HCT116 (cell line): ENCODE results near the gene ITPK1. TPM values are rescaled to one million over a fixed set of nuclear protein-coding genes. Genes with fewer than 3 reads are reported as not detected.

Experiments
- ATAC-seq: fragments of 200-7000 bp; cut with Tn5 transposase; 2 replicates; pipeline ENCODE4 v1.9.1; 2020; ENCODE audit warnings: mild to moderate bottlenecking, moderate library complexity
- BruUV-seq: library from RNA; stranded (reverse); fragments of 400-500 nt; replicated peaks from 2 replicates; lab custom pipeline; 2021; lab: Mats Ljungman, UMichigan
- CTCF ChIA-PET: fragments of 300-600 bp; sonication (Branson Sonifier 250); formaldehyde crosslinking; loops from one replicate; lab custom pipeline; 2021; ENCODE audit warnings: antibody characterized with exemption; lab: Charles Lee
- POLR2A ChIA-PET: fragments of 300-600, 350-600 bp; sonication (Branson Sonifier 250); formaldehyde crosslinking; loops from one replicate; lab custom pipeline; 2021; ENCODE audit warnings: antibody characterized with exemption; lab: Charles Lee
- RAD21 ChIA-PET, 2 experiments: fragments of 300-600 bp; sonication (Branson Sonifier 250); formaldehyde crosslinking; loops; one replicate each; lab custom pipeline; 2023; ENCODE audit warnings: low total read pairs in 2 of 2; ENCODE audit not compliant: uncharacterized antibody in 2 of 2, unreplicated experiment in 2 of 2, low non-redundant PET in 1 of 2; lab: Charles Lee
- DNase-seq: peaks from one replicate; pipeline ENCODE4 v3.0.0-alpha.2; 2010; ENCODE audit warnings: low read depth, low spot score
- H2AFZ ChIP-seq: fragments of 200-600 bp; shearing (Covaris generic), sonication (generic); 2 replicates; pipeline ENCODE4 v1.6.1; 2017; ENCODE audit warnings: low read depth, mixed run types, mixed read lengths, antibody characterized with exemption, low read length; ENCODE audit not compliant: poor library complexity, severe bottlenecking
- H3K27ac ChIP-seq: 2 replicates; pipeline ENCODE4 v1.5.1; 2012; ENCODE audit warnings: low read depth, low read length
- H3K27me3 ChIP-seq: fragments of 200-600 bp; sonication (generic); 2 replicates; pipeline ENCODE4 v1.6.1; 2016; ENCODE audit warnings: mixed run types, low read length, mixed read lengths; ENCODE audit not compliant: insufficient read depth
- H3K36me3 ChIP-seq, 2 experiments: fragments of 200-500 bp in 1 of 2; fragments of 200-600 bp in 1 of 2; sonication (Bioruptor generic) in 1 of 2; sonication (generic) in 1 of 2; 2 replicates each; pipeline versions ENCODE4 v1.5.1 to v1.6.1; 2014 to 2016; ENCODE audit warnings: low read length in 2 of 2, inconsistent platforms in 1 of 2, mixed read lengths in 1 of 2, mixed run types in 1 of 2; ENCODE audit not compliant: insufficient read depth in 2 of 2, control insufficient read depth in 1 of 2
- H3K4me1 ChIP-seq, 2 experiments: fragments of 200-600 bp in 1 of 2; sonication (generic) in 1 of 2; 2 replicates each; pipeline versions ENCODE4 v1.5.1 to v1.6.1; 2012 to 2017; ENCODE audit warnings: low read length in 2 of 2, inconsistent platforms in 1 of 2, mild to moderate bottlenecking in 1 of 2, mixed read lengths in 1 of 2, mixed run types in 1 of 2, moderate library complexity in 1 of 2; ENCODE audit not compliant: insufficient read depth in 2 of 2, control insufficient read depth in 1 of 2
- H3K4me2 ChIP-seq: fragments of 200-600 bp; sonication (generic); 2 replicates; pipeline ENCODE4 v1.6.1; 2017; ENCODE audit warnings: mixed run types, low read length, mixed read lengths
- H3K4me3 ChIP-seq, 2 experiments: fragments of 200-600 bp in 1 of 2; sonication (generic) in 1 of 2; replicated peaks in 1 of 2; 2 replicates each; pipeline ENCODE4 v1.5.1; 2011 to 2016; ENCODE audit warnings: low read length in 2 of 2, control low read depth in 1 of 2, low read depth in 1 of 2, mild to moderate bottlenecking in 1 of 2, mixed read lengths in 1 of 2, mixed run types in 1 of 2
- H3K79me2 ChIP-seq: fragments of 200-600 bp; sonication (generic); 2 replicates; pipeline ENCODE4 v1.6.1; 2017; ENCODE audit warnings: mild to moderate bottlenecking, mixed run types, low read length, moderate library complexity, mixed read lengths; ENCODE audit not compliant: insufficient read depth
- H3K9ac ChIP-seq: fragments of 200-600 bp; sonication (generic); 2 replicates; pipeline ENCODE4 v1.6.1; 2016; ENCODE audit warnings: low read length, mixed read lengths
- H3K9me2 ChIP-seq: fragments of 200-600 bp; sonication (generic), shearing (Covaris generic); 2 replicates; pipeline ENCODE4 v1.6.1; 2017; ENCODE audit warnings: mixed run types, mild to moderate bottlenecking, moderate library complexity; ENCODE audit not compliant: insufficient read depth
- H3K9me3 ChIP-seq, 2 experiments: fragments of 200-500 bp in 1 of 2; fragments of 200-600 bp in 1 of 2; sonication (Bioruptor generic) in 1 of 2; sonication (generic) in 1 of 2; 2 replicates each; pipeline ENCODE4 v1.6.1; 2014 to 2017; ENCODE audit warnings: low read length in 2 of 2, mixed read lengths in 2 of 2, inconsistent platforms in 1 of 2, low read depth in 1 of 2, mild to moderate bottlenecking in 1 of 2, mixed run types in 1 of 2, moderate library complexity in 1 of 2; ENCODE audit not compliant: control insufficient read depth in 1 of 2, insufficient read depth in 1 of 2
- H4K20me1 ChIP-seq: fragments of 200-600 bp; sonication (generic), shearing (Covaris generic); 2 replicates; pipeline ENCODE4 v1.6.1; 2017; ENCODE audit warnings: mixed run types, mild to moderate bottlenecking, moderate library complexity; ENCODE audit not compliant: insufficient read depth
- CBX3 ChIP-seq: IDR thresholded peaks from 2 replicates; pipeline ENCODE4 v1.6.1; 2012; ENCODE audit warnings: low read depth
- CEBPB ChIP-seq: IDR thresholded peaks from 2 replicates; pipeline ENCODE4 v1.6.1; 2012; ENCODE audit warnings: low read depth
- CTCF ChIP-seq, 3 experiments: fragments of 200-600 bp in 1 of 3; sonication (generic) in 1 of 3; IDR thresholded peaks in 2 of 3; conservative IDR thresholded peaks in 1 of 3; 2 replicates each; pipeline ENCODE4 v1.5.1; 2012 to 2017; ENCODE audit warnings: low read depth in 2 of 3, low read length in 2 of 3, antibody characterized with exemption in 1 of 3, borderline replicate concordance in 1 of 3, control low read depth in 1 of 3, mild to moderate bottlenecking in 1 of 3, mixed read lengths in 1 of 3, mixed run types in 1 of 3, moderate library complexity in 1 of 3; ENCODE audit not compliant: insufficient read depth in 1 of 3
- EGR1 ChIP-seq: IDR thresholded peaks from 2 replicates; pipeline ENCODE4 v1.6.1; 2012; ENCODE audit warnings: low read depth
- ELF1 ChIP-seq: IDR thresholded peaks from 2 replicates; pipeline ENCODE4 v1.6.1; 2012; ENCODE audit warnings: low read depth, borderline replicate concordance
- EZH2 ChIP-seq: fragments of 200-600 bp; sonication (generic); IDR thresholded peaks from 2 replicates; pipeline ENCODE4 v1.6.1; 2017; ENCODE audit warnings: antibody characterized with exemption, mixed run types
- EZH2phosphoT487 ChIP-seq: fragments of 200-600 bp; IDR thresholded peaks from 2 replicates; pipeline ENCODE4 v1.6.1; 2018; ENCODE audit warnings: antibody characterized with exemption, borderline replicate concordance
- FOSL1 ChIP-seq: IDR thresholded peaks from 2 replicates; pipeline ENCODE4 v1.6.1; 2012; ENCODE audit warnings: low read depth
- JUND ChIP-seq: IDR thresholded peaks from 2 replicates; pipeline ENCODE4 v1.6.1; 2012
- MAX ChIP-seq: IDR thresholded peaks from 2 replicates; pipeline ENCODE4 v1.6.1; 2012
- POLR2A ChIP-seq: IDR thresholded peaks from 2 replicates; pipeline ENCODE4 v1.7.0; 2011; ENCODE audit warnings: borderline replicate concordance; ENCODE audit not compliant: insufficient read depth, insufficient read length; ENCODE audit errors: extremely low read depth
- POLR2AphosphoS5 ChIP-seq: IDR thresholded peaks from 2 replicates; pipeline ENCODE4 v1.6.1; 2011; ENCODE audit warnings: mild to moderate bottlenecking, low read depth, low read length, moderate library complexity
- SIN3A ChIP-seq: IDR thresholded peaks from 2 replicates; pipeline ENCODE4 v1.6.1; 2012; ENCODE audit warnings: low read depth
- SRF ChIP-seq: IDR thresholded peaks from 2 replicates; pipeline ENCODE4 v1.6.1; 2012; ENCODE audit warnings: low read depth
- TCF7L2 ChIP-seq: IDR thresholded peaks from 2 replicates; pipeline ENCODE4 v1.7.0; 2011; ENCODE audit warnings: borderline replicate concordance, inconsistent platforms; ENCODE audit not compliant: insufficient read depth, insufficient read length; ENCODE audit errors: extremely low read depth
- YY1 ChIP-seq: IDR thresholded peaks from 2 replicates; pipeline ENCODE4 v1.6.1; 2011; ENCODE audit warnings: low read length, low read depth, moderate library complexity, mild to moderate bottlenecking; ENCODE audit not compliant: insufficient replicate concordance; ENCODE audit errors: extremely low read depth
- ZFX ChIP-seq: fragments of 450-650 bp; IDR thresholded peaks from 2 replicates; pipeline ENCODE4 v1.6.1; 2017
- ZNF274 ChIP-seq: fragments of 200-500 bp; sonication (Bioruptor generic); IDR thresholded peaks from 2 replicates; pipeline ENCODE4 v1.6.1; 2014; ENCODE audit warnings: mild to moderate bottlenecking, low read depth, low read length, inconsistent platforms
- intact Hi-C: fragments of 100-400 bp; cut with micrococcal nuclease; formaldehyde crosslinking; loops from 2 replicates; pipeline ENCODE4 v1.10.0; 2022
- total RNA-seq: library from RNA; stranded (reverse); gene quantifications from one replicate; pipeline ENCODE4 v1.2.1, GENCODE V29; 2021; ENCODE audit not compliant: unreplicated experiment
- TF ChIP-seq, protein P1 (sequence below): IDR thresholded peaks from 2 replicates; pipeline ENCODE4 v1.6.1; 2012; ENCODE audit warnings: low read depth

Gene ITPK1
- total RNA-seq, 1 experiment from 2014 or later = 70.2 TPM

GRCh38 chr14:92939699-92940098 is 176.0 kb downstream of the ITPK1 start:
- no peaks in the 10 kb centered on the region for H4K20me1 ChIP-seq
- peaks cover 7 to 17% of the 10 kb centered on the region in 2 experiments; a peak in 3 of 4 replicates for H3K4me1 ChIP-seq
- H2AFZ ChIP-seq = no peak overlapping the region
- ChIA-PET CTCF (no interaction called here), RAD21 (no interaction called here), POLR2A (no interaction called here)
- H3K4me3 ChIP-seq = no peak overlapping the region
- no peaks in the 10 kb centered on the region for H3K9me2 ChIP-seq
- no peaks in the 10 kb centered on the region; a peak in 1 of 4 replicates for H3K36me3 ChIP-seq
- no peak overlapping the region for H3K4me2 ChIP-seq
- ATAC-seq (no peak), DNase-seq (no peak)
- no peaks in the 10 kb centered on the region for H3K79me2 ChIP-seq
- H3K9ac ChIP-seq = no peak overlapping the region
- H3K9me3 ChIP-seq = no peaks in the 10 kb centered on the region
- BruUV-seq = no TSS peak
- TF ChIP-seq ELF1 (no peak), EZH2 (no peak), CTCF (IDR thresholded peaks at IDR 0.05 in 2 of 3, conservative IDR thresholded peaks at IDR 0.05 in 1 of 3; ENCODE audit: borderline replicate concordance in 1 of 3, insufficient read depth in 1 of 3, low read depth in 2 of 3, low read length in 2 of 3) (no peak), POLR2A (no peak), EZH2phosphoT487 (no peak), SIN3A (no peak), TCF7L2 (no peak), CBX3 (no peak), MAX (no peak), ZNF274 (no peak), YY1 (no peak), EGR1 (no peak), ZFX (no peak), SRF (no peak), FOSL1 (no peak), POLR2AphosphoS5 (no peak), JUND (no peak), CEBPB (no peak)
- TF ChIP-seq, protein P1, sequence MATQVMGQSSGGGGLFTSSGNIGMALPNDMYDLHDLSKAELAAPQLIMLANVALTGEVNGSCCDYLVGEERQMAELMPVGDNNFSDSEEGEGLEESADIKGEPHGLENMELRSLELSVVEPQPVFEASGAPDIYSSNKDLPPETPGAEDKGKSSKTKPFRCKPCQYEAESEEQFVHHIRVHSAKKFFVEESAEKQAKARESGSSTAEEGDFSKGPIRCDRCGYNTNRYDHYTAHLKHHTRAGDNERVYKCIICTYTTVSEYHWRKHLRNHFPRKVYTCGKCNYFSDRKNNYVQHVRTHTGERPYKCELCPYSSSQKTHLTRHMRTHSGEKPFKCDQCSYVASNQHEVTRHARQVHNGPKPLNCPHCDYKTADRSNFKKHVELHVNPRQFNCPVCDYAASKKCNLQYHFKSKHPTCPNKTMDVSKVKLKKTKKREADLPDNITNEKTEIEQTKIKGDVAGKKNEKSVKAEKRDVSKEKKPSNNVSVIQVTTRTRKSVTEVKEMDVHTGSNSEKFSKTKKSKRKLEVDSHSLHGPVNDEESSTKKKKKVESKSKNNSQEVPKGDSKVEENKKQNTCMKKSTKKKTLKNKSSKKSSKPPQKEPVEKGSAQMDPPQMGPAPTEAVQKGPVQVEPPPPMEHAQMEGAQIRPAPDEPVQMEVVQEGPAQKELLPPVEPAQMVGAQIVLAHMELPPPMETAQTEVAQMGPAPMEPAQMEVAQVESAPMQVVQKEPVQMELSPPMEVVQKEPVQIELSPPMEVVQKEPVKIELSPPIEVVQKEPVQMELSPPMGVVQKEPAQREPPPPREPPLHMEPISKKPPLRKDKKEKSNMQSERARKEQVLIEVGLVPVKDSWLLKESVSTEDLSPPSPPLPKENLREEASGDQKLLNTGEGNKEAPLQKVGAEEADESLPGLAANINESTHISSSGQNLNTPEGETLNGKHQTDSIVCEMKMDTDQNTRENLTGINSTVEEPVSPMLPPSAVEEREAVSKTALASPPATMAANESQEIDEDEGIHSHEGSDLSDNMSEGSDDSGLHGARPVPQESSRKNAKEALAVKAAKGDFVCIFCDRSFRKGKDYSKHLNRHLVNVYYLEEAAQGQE = no peak
- intact Hi-C loops = no loop called here
- no peak overlapping the region for H3K27ac ChIP-seq
- no peaks in the 10 kb centered on the region for H3K27me3 ChIP-seq
